Ishikawa (cell line): Measurements from ENCODE around the gene CES2.

Experiments
- CEBPB ChIP-seq: IDR thresholded peaks from 2 replicates; pipeline ENCODE4 v1.6.1; 2012
- CREB1 ChIP-seq: IDR thresholded peaks from 2 replicates; pipeline ENCODE4 v1.6.1; 2012; ENCODE audit warnings: low read depth
- EGR1 ChIP-seq: IDR thresholded peaks from 2 replicates; pipeline ENCODE4 v1.6.1; 2012
- EP300 ChIP-seq: IDR thresholded peaks from 2 replicates; pipeline ENCODE4 v1.6.1; 2012; ENCODE audit warnings: borderline replicate concordance
- FOXM1 ChIP-seq: IDR thresholded peaks from 2 replicates; pipeline ENCODE4 v1.6.1; 2012; ENCODE audit warnings: low read depth, borderline replicate concordance
- NFIC ChIP-seq: IDR thresholded peaks from 2 replicates; pipeline ENCODE4 v1.6.1; 2012
- RAD21 ChIP-seq: IDR thresholded peaks from 2 replicates; pipeline ENCODE4 v1.6.1; 2012; ENCODE audit warnings: low read depth
- TAF1 ChIP-seq: IDR thresholded peaks from 2 replicates; pipeline ENCODE4 v1.6.1; 2012; ENCODE audit warnings: low read depth, mild to moderate bottlenecking
- TCF12 ChIP-seq: IDR thresholded peaks from 2 replicates; pipeline ENCODE4 v1.6.1; 2012; ENCODE audit warnings: low read depth
- TEAD4 ChIP-seq: IDR thresholded peaks from 2 replicates; pipeline ENCODE4 v1.6.1; 2012
- YY1 ChIP-seq: IDR thresholded peaks from 2 replicates; pipeline ENCODE4 v1.6.1; 2012; ENCODE audit warnings: low read depth
- ZBTB7A ChIP-seq: IDR thresholded peaks from 2 replicates; pipeline ENCODE4 v1.6.1; 2012; ENCODE audit warnings: low read depth
- TF ChIP-seq, protein P1 (sequence below): IDR thresholded peaks from 2 replicates; pipeline ENCODE4 v1.6.1; 2012
- TF ChIP-seq, protein P2 (sequence below): IDR thresholded peaks from 2 replicates; pipeline ENCODE4 v1.6.1; 2012; ENCODE audit warnings: low read depth, mild to moderate bottlenecking
- TF ChIP-seq, protein P3 (sequence below): IDR thresholded peaks from 2 replicates; pipeline ENCODE4 v1.6.1; 2012

CES2 gene

DNA sequence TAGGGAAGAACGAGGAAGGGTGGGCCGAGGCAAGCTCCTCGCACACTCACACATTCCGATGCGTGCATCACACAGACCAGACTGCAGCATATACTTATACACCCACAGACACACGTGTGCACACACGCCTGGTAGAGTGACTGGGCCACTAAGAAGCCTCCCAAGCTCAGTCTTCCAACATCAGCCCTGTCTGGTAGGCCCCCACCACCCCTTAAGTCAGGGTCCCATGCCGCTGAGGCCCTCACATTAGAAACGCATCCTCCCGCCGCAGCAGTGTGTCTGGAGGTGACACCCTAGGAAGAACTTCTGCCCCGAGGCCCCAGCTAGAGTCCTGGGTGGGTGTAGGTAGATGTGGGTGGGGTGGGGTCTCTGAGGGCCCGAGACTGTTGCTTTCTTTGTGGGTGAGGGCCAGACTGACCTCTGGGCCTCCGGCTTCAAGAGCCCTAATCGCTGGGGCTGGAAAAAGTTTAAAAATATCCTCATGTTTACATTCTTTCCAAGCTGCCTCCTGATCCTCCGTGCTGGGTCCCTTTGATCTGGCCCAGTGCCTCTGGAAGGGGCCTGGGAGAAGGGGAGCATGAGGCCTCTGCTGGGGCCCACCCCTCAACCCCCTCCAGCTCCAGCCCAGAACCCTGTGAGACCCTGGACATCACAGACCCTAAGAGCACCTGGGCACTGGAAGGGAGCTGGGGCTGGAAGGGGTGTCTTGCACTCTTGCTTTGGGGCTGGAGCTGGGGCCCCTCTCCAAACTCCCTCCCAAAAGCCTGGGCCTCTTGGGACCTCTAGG is 30.3 kb upstream of the CES2 start:
- TF ChIP-seq CREB1 (no peak), TEAD4 (no peak), RAD21 (no peak), EGR1 (no peak), TAF1 (no peak), TCF12 (no peak), NFIC (no peak), EP300 (no peak), FOXM1 (no peak)
- TF ChIP-seq, protein P1, sequence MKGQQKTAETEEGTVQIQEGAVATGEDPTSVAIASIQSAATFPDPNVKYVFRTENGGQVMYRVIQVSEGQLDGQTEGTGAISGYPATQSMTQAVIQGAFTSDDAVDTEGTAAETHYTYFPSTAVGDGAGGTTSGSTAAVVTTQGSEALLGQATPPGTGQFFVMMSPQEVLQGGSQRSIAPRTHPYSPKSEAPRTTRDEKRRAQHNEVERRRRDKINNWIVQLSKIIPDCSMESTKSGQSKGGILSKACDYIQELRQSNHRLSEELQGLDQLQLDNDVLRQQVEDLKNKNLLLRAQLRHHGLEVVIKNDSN = no peak
- TF ChIP-seq, protein P2, sequence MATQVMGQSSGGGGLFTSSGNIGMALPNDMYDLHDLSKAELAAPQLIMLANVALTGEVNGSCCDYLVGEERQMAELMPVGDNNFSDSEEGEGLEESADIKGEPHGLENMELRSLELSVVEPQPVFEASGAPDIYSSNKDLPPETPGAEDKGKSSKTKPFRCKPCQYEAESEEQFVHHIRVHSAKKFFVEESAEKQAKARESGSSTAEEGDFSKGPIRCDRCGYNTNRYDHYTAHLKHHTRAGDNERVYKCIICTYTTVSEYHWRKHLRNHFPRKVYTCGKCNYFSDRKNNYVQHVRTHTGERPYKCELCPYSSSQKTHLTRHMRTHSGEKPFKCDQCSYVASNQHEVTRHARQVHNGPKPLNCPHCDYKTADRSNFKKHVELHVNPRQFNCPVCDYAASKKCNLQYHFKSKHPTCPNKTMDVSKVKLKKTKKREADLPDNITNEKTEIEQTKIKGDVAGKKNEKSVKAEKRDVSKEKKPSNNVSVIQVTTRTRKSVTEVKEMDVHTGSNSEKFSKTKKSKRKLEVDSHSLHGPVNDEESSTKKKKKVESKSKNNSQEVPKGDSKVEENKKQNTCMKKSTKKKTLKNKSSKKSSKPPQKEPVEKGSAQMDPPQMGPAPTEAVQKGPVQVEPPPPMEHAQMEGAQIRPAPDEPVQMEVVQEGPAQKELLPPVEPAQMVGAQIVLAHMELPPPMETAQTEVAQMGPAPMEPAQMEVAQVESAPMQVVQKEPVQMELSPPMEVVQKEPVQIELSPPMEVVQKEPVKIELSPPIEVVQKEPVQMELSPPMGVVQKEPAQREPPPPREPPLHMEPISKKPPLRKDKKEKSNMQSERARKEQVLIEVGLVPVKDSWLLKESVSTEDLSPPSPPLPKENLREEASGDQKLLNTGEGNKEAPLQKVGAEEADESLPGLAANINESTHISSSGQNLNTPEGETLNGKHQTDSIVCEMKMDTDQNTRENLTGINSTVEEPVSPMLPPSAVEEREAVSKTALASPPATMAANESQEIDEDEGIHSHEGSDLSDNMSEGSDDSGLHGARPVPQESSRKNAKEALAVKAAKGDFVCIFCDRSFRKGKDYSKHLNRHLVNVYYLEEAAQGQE = no peak

DNA sequence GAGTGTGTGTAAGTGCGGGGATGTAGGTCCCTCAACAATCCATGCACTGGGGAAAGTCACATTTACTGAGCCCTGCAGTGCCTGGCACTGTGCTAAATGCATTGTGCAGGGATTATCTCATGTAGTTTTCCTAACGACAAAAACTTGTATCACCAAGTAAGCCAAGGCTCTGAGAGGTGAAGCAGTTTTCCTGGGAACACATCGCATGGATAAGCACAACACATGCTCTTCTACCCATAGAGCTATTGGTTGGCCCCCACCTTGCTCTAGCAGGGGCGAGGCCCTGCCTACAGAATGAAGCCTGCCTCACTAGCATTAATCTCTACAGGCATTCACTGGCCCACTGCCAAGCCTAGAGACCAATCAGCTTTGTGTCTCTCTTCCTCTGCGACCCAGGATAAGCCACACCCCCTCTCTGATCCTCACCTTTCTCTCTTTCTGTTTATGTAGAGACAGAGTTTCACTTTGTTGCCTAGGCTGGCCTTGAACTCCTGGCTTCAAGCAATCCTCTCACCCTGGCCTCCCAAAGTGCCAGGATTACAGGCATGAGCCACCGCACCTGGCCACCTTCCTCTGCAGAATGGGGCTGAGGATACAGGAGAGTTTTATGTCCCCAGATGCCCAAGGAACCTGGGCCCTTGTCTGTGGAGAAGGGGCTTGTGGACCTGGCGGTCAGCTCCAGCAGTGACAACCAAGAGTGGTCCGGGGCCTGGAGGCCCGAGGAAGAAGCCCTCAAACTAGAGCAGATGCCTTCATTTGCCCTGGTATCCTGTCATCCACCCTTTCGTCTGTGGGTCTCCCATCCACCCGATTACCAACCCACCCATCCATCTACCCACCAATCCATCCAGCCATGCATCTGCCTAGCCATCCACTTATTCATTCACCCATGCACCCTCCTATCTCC is 29.4 kb upstream of the CES2 start:
- TF ChIP-seq, protein P3, sequence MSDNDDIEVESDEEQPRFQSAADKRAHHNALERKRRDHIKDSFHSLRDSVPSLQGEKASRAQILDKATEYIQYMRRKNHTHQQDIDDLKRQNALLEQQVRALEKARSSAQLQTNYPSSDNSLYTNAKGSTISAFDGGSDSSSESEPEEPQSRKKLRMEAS = peak; percentile 44; the same call in 1 of the 2 replicates
- TF ChIP-seq NFIC (peak; percentile 71), YY1 (no peak), TEAD4 (0 out of 2 replicates have a peak, but pooled peaks have one; percentile 28)

DNA sequence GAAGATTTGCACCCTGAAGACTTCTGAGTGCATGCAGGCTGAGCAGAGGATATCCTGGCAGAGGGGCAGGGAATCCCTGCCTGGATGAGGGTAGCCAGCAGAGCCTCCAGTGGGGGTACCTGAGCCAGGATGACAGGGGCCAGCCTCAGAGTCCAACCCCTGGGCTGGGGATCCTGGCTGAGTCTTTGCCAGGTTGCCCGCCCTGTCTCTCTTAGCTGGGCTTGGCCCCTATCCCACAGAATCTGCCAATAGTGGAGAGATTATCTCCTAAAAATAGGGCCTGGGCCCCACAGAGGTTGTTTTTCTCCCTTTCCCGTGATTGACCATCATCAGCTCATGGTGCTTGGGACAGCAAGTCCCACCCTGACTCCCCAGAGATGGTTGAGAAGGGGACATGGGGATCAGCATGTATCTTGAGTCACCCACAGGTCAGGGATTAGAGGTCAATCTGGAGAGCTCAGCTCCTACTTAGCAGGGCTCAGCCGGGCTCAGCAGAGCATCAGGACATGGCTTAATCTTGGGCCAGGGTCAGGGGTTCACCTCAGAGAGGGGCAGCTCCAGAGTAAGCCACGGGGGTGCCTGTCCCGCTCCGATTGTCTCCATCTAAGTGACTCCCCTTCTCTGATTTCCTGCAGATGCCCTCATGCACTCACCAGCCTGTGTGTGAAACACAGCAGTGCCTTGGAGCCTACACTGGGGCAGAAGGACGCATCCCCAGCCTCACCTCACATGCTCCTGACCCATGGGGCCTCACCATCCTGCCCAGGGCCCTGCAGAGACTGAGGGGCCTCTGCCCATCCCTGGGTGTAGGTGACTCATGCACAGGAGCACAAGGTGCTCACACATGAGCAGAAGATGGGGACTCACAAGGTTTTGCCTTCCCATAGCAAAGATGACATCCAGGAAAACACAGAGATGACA is 28.1 kb upstream of the CES2 start:
- TF ChIP-seq, protein P2 = no peak
- TF ChIP-seq, protein P1 = no peak
- no peak for TF ChIP-seq EGR1
- no peak for TF ChIP-seq YY1
- no peak for TF ChIP-seq FOXM1
- no peak for TF ChIP-seq CEBPB
- no peak for TF ChIP-seq NFIC
- no peak for TF ChIP-seq TAF1
- TF ChIP-seq ZBTB7A = no peak
- TF ChIP-seq RAD21 = no peak
- TF ChIP-seq TCF12 = no peak
- no peak for TF ChIP-seq EP300
- TF ChIP-seq CREB1 = no peak
- no peak for TF ChIP-seq TEAD4
- TF ChIP-seq, protein P3 = no peak

DNA sequence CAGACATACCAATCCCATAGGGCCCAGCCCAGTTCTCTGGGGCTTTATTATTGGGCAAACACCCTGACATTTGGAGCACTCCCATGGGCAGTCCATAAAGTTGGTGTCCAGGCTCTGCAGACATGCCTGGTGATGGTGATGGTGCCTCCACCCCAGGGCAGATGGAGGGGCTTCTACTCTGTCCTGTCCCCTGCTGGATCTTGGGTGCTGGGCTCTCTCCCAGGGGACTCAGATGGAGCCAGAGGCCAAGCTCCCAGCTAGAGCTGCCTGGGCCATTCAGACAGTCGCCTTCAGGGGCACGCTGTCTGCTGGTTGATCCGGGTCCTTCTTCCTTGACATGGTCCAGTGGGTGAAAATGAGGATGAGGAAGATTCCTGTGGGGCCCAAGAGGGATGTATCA is 27.2 kb upstream of the CES2 start:
- TF ChIP-seq TEAD4 = no peak
- TF ChIP-seq EGR1 = no peak
- TF ChIP-seq, protein P3 = no peak
- TF ChIP-seq YY1 = no peak
- no peak for TF ChIP-seq NFIC
- no peak for TF ChIP-seq CEBPB
- TF ChIP-seq FOXM1 = no peak
- TF ChIP-seq, protein P2 = no peak
- TF ChIP-seq TAF1 = no peak
